ENCODE results near the gene A4GALT. TPM values are rescaled to one million over a fixed set of nuclear protein-coding genes. Genes with fewer than 3 reads are reported as not detected.

Gene A4GALT
- total RNA-seq, 1 experiment from 2014 or later: 22.1 TPM

GRCh38 chr22:42646569-42647525, 73.8 kb downstream of the A4GALT start (continued):
- TF ChIP-seq USF2 (CRISPR knock-in tag; IDR thresholded peaks at IDR 0.05): no peak

GRCh38 chr22:42645938-42646568, 74.6 kb downstream of the A4GALT start:
- Mint-ChIP-seq H3K27me3 (ENCODE audit: low read depth) (no peaks in the 10 kb centered on the region; the same call in 1 of the 2 replicates), H3K4me1 (peaks cover 29% of the 10 kb centered on the region), H3K9me3 (no peaks in the 10 kb centered on the region), H3K36me3 (no peaks in the 10 kb centered on the region), H3K4me3 (no peak overlapping the region), H3K27ac (peak overlapping the region; percentile 24; the same call in 1 of the 2 replicates)
- POLR2A ChIA-PET: no interaction called here
- no peak for DNase-seq (ENCODE audit: low spot score)
- CTCF ChIA-PET: interaction anchor here (0.8 to 1.9 kb wide), 2 partner anchors 24 to 263 kb away, joined by 3 to 8 read pairs; no protein-coding TSS in a partner anchor
- ATAC-seq: no peak
- TF ChIP-seq NFATC4 (CRISPR knock-in tag; IDR thresholded peaks at IDR 0.05): no peak
- no peak for TF ChIP-seq E2F5 (CRISPR knock-in tag; IDR thresholded peaks at IDR 0.05)
- no peak for TF ChIP-seq NFE2L1 (CRISPR knock-in tag; IDR thresholded peaks at IDR 0.05)
- no peak for TF ChIP-seq OVOL2 (CRISPR knock-in tag; IDR thresholded peaks at IDR 0.05; ENCODE audit: borderline replicate concordance)
- no peak for TF ChIP-seq GRHL2 (CRISPR knock-in tag; IDR thresholded peaks at IDR 0.05; ENCODE audit: insufficient replicate concordance, severe bottlenecking)
- TF ChIP-seq ERG (CRISPR knock-in tag; IDR thresholded peaks at IDR 0.05): no peak
- no peak for TF ChIP-seq ZNF512 (CRISPR knock-in tag; IDR thresholded peaks at IDR 0.05; ENCODE audit: borderline replicate concordance)
- no peak for TF ChIP-seq TEAD1 (CRISPR knock-in tag; IDR thresholded peaks at IDR 0.05)
- no peak for TF ChIP-seq PRRX2 (CRISPR knock-in tag; IDR thresholded peaks at IDR 0.05)
- no peak for TF ChIP-seq FOXP1 (CRISPR knock-in tag; IDR thresholded peaks at IDR 0.05; ENCODE audit: borderline replicate concordance)
- TF ChIP-seq ELF4 (CRISPR knock-in tag; IDR thresholded peaks at IDR 0.05; ENCODE audit: low read depth): no peak

GRCh38 chr22:42645341-42645937, 75.2 kb downstream of the A4GALT start:
- no peak for TF ChIP-seq ATF3 (CRISPR knock-in tag; conservative IDR thresholded peaks at IDR 0.05)
- no peak for TF ChIP-seq MXD4 (CRISPR knock-in tag; IDR thresholded peaks at IDR 0.05; ENCODE audit: borderline replicate concordance)
- no peak for TF ChIP-seq ZNF532 (CRISPR knock-in tag; IDR thresholded peaks at IDR 0.05; ENCODE audit: borderline replicate concordance)
- TF ChIP-seq FOXP4 (CRISPR knock-in tag; IDR thresholded peaks at IDR 0.05): no peak
- no peak for TF ChIP-seq KAT7 (CRISPR knock-in tag; IDR thresholded peaks at IDR 0.05; ENCODE audit: borderline replicate concordance)
- TF ChIP-seq SP1 (CRISPR knock-in tag; conservative IDR thresholded peaks at IDR 0.05): no peak
- Mint-ChIP-seq H3K4me1 (peaks cover 29% of the 10 kb centered on the region), H3K27ac (peak overlapping the region; percentile 92; the same call in 1 of the 2 replicates), H3K36me3 (no peaks in the 10 kb centered on the region), H3K4me3 (no peak overlapping the region), H3K27me3 (ENCODE audit: low read depth) (no peaks in the 10 kb centered on the region; the same call in 1 of the 2 replicates), H3K9me3 (no peaks in the 10 kb centered on the region)
- DNase-seq (ENCODE audit: low spot score) (no peak), ATAC-seq (no peak)
- ChIA-PET CTCF (interaction anchor here (0.8 to 1.9 kb wide), 2 partner anchors 24 to 264 kb away, joined by 3 to 8 read pairs; no protein-coding TSS in a partner anchor), POLR2A (no interaction called here)

All from WTC11 (cell line).